Progenitor cell of endocrine pancreas (in vitro differentiated cells): ENCODE data around the gene COL4A6. TPM values are rescaled to one million over a fixed set of nuclear protein-coding genes. Genes with fewer than 3 reads are reported as not detected.

Experiments
- DNase-seq: peaks from one replicate; pipeline ENCODE4 v3.0.0; 2021; ENCODE audit warnings: low spot score; ENCODE audit not compliant: unreplicated experiment
- H3K27ac Mint-ChIP-seq: 2 replicates; pipeline ENCODE4 v1.8.0; 2021; ENCODE audit warnings: mild to moderate bottlenecking, moderate library complexity, mixed read lengths
- H3K27me3 Mint-ChIP-seq: 2 replicates; pipeline ENCODE4 v1.8.0; 2021; ENCODE audit warnings: mixed read lengths
- H3K36me3 Mint-ChIP-seq: 2 replicates; pipeline ENCODE4 v1.8.0; 2022; ENCODE audit warnings: mixed read lengths; ENCODE audit not compliant: insufficient read depth
- H3K4me1 Mint-ChIP-seq: 2 replicates; pipeline ENCODE4 v1.8.0; 2021; ENCODE audit warnings: low read depth, mixed read lengths
- H3K4me3 Mint-ChIP-seq: 2 replicates; pipeline ENCODE4 v1.8.0; 2021; ENCODE audit warnings: low read depth, mild to moderate bottlenecking, moderate library complexity, mixed read lengths
- H3K9me3 Mint-ChIP-seq: 2 replicates; pipeline ENCODE4 v1.8.0; 2021; ENCODE audit warnings: low read depth, mixed read lengths
- CTCF ChIP-seq: fragments of 200-600 bp; sonication (generic); IDR thresholded peaks from one replicate; pipeline ENCODE4 v1.5.0; 2021; ENCODE audit warnings: antibody characterized with exemption, mild to moderate bottlenecking; ENCODE audit not compliant: unreplicated experiment
- total RNA-seq: library from RNA; stranded (reverse); gene quantifications from 2 replicates; pipeline ENCODE4 v1.2.1, GENCODE V29; 2021

The COL4A6 gene
- total RNA-seq, 1 donor from 2014 or later: 66.6 TPM

- Mint-ChIP-seq H3K36me3 (no peaks in the 10 kb centered on the region), H3K4me3 (no peak overlapping the region), H3K27ac (no peak overlapping the region), H3K27me3 (no peaks in the 10 kb centered on the region), H3K9me3 (no peaks in the 10 kb centered on the region), H3K4me1 (peaks cover 2% of the 10 kb centered on the region)
- no peak for DNase-seq
- no peak for TF ChIP-seq CTCF
Measured at GRCh38 chrX:108323751-108324150, 114.5 kb downstream of the COL4A6 start.

- peaks cover 2% of the 10 kb centered on the region for H3K4me1 Mint-ChIP-seq
- no peak for TF ChIP-seq CTCF
- H3K27ac Mint-ChIP-seq: no peak overlapping the region
- no peaks in the 10 kb centered on the region for H3K36me3 Mint-ChIP-seq
- DNase-seq: no peak
- H3K4me3 Mint-ChIP-seq: no peak overlapping the region
- H3K27me3 Mint-ChIP-seq: no peaks in the 10 kb centered on the region
- H3K9me3 Mint-ChIP-seq: no peaks in the 10 kb centered on the region
Measured at GRCh38 chrX:108322234-108322633, 116.0 kb downstream of the COL4A6 start.

- peaks cover 3% of the 10 kb centered on the region for H3K36me3 Mint-ChIP-seq
- H3K4me3 Mint-ChIP-seq: no peak overlapping the region
- DNase-seq: no peak
- no peak for TF ChIP-seq CTCF
- H3K27me3 Mint-ChIP-seq: no peaks in the 10 kb centered on the region
- peaks cover 1% of the 10 kb centered on the region for H3K4me1 Mint-ChIP-seq
- peaks cover 3% of the 10 kb centered on the region for H3K9me3 Mint-ChIP-seq
- no peak overlapping the region for H3K27ac Mint-ChIP-seq
Measured at GRCh38 chrX:108316456-108316855, 121.8 kb downstream of the COL4A6 start.

- no peak overlapping the region for H3K4me3 Mint-ChIP-seq
- H3K27me3 Mint-ChIP-seq: no peaks in the 10 kb centered on the region
- TF ChIP-seq CTCF: no peak
- H3K27ac Mint-ChIP-seq: no peak overlapping the region
- peaks cover 3% of the 10 kb centered on the region for H3K9me3 Mint-ChIP-seq
- H3K4me1 Mint-ChIP-seq: peaks cover 21% of the 10 kb centered on the region
- DNase-seq: no peak
- H3K36me3 Mint-ChIP-seq: peaks cover 3% of the 10 kb centered on the region
Measured at GRCh38 chrX:108313669-108314068, 124.6 kb downstream of the COL4A6 start.

- H3K4me3 Mint-ChIP-seq: no peak overlapping the region
- H3K36me3 Mint-ChIP-seq: peaks cover 3% of the 10 kb centered on the region
- H3K4me1 Mint-ChIP-seq: peaks cover 27% of the 10 kb centered on the region
- no peak overlapping the region for H3K27ac Mint-ChIP-seq
- no peaks in the 10 kb centered on the region for H3K27me3 Mint-ChIP-seq
- H3K9me3 Mint-ChIP-seq: peaks cover 3% of the 10 kb centered on the region
- TF ChIP-seq CTCF: no peak
- no peak for DNase-seq
Measured at GRCh38 chrX:108312957-108313356, 125.3 kb downstream of the COL4A6 start.
